Natural killer cell (primary cell): Measurements from ENCODE around the gene MUSK. TPM values are rescaled to one million over a fixed set of nuclear protein-coding genes. Genes with fewer than 3 reads are reported as not detected.
"Not testable (repeated sequence)": the region's sequence is repeated elsewhere in the genome, so short reads cannot be mapped to it uniquely, and the experiment has no call there.

Experiments
- ATAC-seq, 3 donors: fragments of 150-1000 bp in 2 of 3; fragments of 200-7000 bp in 1 of 3; cut with Tn5 transposase; 1 replicate in 1 of 3; 2 replicates in 2 of 3; pipeline ENCODE4 v1.10.0; 2021; ENCODE audit warnings: mild to moderate bottlenecking in 2 of 3, moderate library complexity in 2 of 3
- DNase-seq, 2 donors: peaks; one replicate each; pipeline versions ENCODE4 v3.0.0 to v3.0.0-alpha.2; 2013 to 2021; ENCODE audit warnings: mixed read lengths in 1 of 2
- H3K27ac ChIP-seq: one replicate; pipeline ENCODE4 v1.5.1; 2013; ENCODE audit warnings: mild to moderate bottlenecking, low read length
- H3K27me3 ChIP-seq: one replicate; pipeline ENCODE4 v1.6.1; 2013; ENCODE audit warnings: low read length; ENCODE audit not compliant: control insufficient read depth, insufficient read depth
- H3K36me3 ChIP-seq: one replicate; pipeline ENCODE4 v1.6.1; 2013; ENCODE audit warnings: low read length; ENCODE audit not compliant: control insufficient read depth, insufficient read depth
- H3K4me1 ChIP-seq: one replicate; pipeline ENCODE4 v1.6.1; 2013; ENCODE audit warnings: low read length; ENCODE audit not compliant: control insufficient read depth, insufficient read depth
- H3K4me3 ChIP-seq: one replicate; pipeline ENCODE4 v1.5.1; 2013; ENCODE audit warnings: low read length
- H3K9me3 ChIP-seq: one replicate; pipeline ENCODE4 v1.6.1; 2013; ENCODE audit warnings: low read length; ENCODE audit not compliant: control insufficient read depth, insufficient read depth
- H3K27ac Mint-ChIP-seq, 2 donors: one replicate each; pipeline ENCODE4 v1.8.0; 2022; ENCODE audit warnings: mild to moderate bottlenecking in 2 of 2, mixed read lengths in 2 of 2, moderate library complexity in 1 of 2
- H3K27me3 Mint-ChIP-seq, 2 donors: one replicate each; pipeline ENCODE4 v1.8.0; 2022; ENCODE audit warnings: low read depth in 2 of 2, mixed read lengths in 2 of 2
- H3K36me3 Mint-ChIP-seq: one replicate; pipeline ENCODE4 v1.8.0; 2022; ENCODE audit warnings: mixed read lengths
- H3K4me1 Mint-ChIP-seq, 2 donors: one replicate each; pipeline ENCODE4 v1.8.0; 2022; ENCODE audit warnings: mixed read lengths in 2 of 2
- H3K4me3 Mint-ChIP-seq: one replicate; pipeline ENCODE4 v1.8.0; 2022; ENCODE audit warnings: mild to moderate bottlenecking, moderate library complexity, mixed read lengths
- H3K9me3 Mint-ChIP-seq, 2 donors: one replicate each; pipeline ENCODE4 v1.8.0; 2022; ENCODE audit warnings: mixed read lengths in 2 of 2
- WGBS: methylation state at CpG from one replicate; pipeline ENCODE4 v1.1.7; 2013; ENCODE audit warnings: missing lambda C conversion rate; ENCODE audit not compliant: insufficient coverage; 5-methylcytosine and 5-hydroxymethylcytosine counted together
- intact Hi-C: fragments of 100-400 bp; cut with micrococcal nuclease; formaldehyde crosslinking; loops from one replicate; pipeline ENCODE4 v1.14.2; 2022
- total RNA-seq, 4 donors: library from RNA; stranded (reverse); fragments of 120-200 nt in 1 of 4; gene quantifications; one replicate each; pipeline versions ENCODE4 v1.2.3 to v1.2.4, GENCODE V29; 2013 to 2022
- TF ChIP-seq, protein P1 (sequence below): fragments of 200-600 bp; IDR thresholded peaks from one replicate; pipeline ENCODE4 v1.8.0; 2022; ENCODE audit warnings: antibody characterized with exemption

Gene MUSK
- total RNA-seq, 3 donors from 2014 or later (not counting 1 experiment from before 2014, with no cell fraction given): not detected

DNA sequence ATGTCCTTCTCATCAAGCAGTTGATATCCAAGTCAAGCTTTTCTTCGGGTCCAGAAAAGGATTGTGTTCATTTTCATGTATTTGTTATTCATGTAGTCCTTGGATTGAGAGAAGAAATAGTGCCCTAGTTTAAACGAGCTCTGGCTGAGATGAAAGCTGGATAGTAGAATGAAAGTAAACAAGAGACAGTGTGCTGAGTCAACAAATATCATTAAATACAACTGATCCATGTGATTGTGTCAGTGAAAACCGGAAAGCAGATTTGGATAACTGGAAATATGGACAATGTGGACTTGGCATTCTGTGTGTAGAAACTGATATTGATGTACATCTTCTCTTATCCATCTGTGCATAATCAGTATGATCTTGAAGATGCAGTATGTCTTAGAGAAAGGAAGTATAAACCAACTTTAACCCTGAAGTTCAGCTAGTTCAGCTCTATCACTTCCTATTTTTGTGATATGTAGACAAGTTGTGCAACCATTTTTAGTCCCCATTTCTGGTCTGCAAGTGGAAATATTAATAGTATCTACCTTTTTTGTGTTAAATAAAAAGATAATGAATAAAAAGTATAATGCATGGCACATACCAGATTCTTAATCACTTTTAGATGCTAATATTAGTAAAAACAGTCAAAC is 4.4 kb downstream of the MUSK start:
- no peak overlapping the region for H3K4me3 ChIP-seq
- TF ChIP-seq, protein P1, sequence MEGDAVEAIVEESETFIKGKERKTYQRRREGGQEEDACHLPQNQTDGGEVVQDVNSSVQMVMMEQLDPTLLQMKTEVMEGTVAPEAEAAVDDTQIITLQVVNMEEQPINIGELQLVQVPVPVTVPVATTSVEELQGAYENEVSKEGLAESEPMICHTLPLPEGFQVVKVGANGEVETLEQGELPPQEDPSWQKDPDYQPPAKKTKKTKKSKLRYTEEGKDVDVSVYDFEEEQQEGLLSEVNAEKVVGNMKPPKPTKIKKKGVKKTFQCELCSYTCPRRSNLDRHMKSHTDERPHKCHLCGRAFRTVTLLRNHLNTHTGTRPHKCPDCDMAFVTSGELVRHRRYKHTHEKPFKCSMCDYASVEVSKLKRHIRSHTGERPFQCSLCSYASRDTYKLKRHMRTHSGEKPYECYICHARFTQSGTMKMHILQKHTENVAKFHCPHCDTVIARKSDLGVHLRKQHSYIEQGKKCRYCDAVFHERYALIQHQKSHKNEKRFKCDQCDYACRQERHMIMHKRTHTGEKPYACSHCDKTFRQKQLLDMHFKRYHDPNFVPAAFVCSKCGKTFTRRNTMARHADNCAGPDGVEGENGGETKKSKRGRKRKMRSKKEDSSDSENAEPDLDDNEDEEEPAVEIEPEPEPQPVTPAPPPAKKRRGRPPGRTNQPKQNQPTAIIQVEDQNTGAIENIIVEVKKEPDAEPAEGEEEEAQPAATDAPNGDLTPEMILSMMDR: no peak
- ATAC-seq (no peak), DNase-seq (no peak)
- H3K27me3 Mint-ChIP-seq: no peaks in the 10 kb centered on the region
- peaks cover 10 to 11% of the 10 kb centered on the region in 2 donors for H3K9me3 Mint-ChIP-seq
- no peaks in the 10 kb centered on the region for H3K9me3 ChIP-seq
- H3K4me1 ChIP-seq: no peaks in the 10 kb centered on the region
- intact Hi-C loops: no loop called here
- no peak overlapping the region for H3K27ac Mint-ChIP-seq
- H3K36me3 Mint-ChIP-seq: no peaks in the 10 kb centered on the region
- no peaks in the 10 kb centered on the region for H3K36me3 ChIP-seq
- H3K27me3 ChIP-seq: no peaks in the 10 kb centered on the region
- H3K27ac ChIP-seq: no peak overlapping the region
- WGBS: 82% methylated on average over 2 of the region's 3 CpGs
- H3K4me1 Mint-ChIP-seq: no peaks in the 10 kb centered on the region
- H3K4me3 Mint-ChIP-seq: no peak overlapping the region

DNA sequence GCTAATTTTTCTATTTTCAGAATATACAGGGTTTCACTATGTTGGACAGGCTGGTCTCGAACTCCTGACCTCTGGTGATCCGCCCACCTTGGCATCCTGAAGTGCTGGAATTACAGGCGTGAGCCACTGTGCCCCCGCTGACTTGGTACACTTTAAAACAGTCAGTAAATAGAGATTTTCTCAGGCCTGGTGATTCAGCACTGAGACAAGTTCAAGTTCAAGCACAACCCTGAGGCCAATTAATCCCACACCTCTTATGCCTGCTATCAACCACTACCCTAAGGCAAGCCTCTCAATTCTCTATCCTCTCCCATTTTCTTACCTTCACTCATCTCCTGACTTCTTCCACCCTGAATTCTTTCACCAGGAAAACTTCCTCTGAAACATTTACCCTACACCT is 18.9 kb downstream of the MUSK start:
- no peak overlapping the region for H3K4me3 ChIP-seq
- no peak for ATAC-seq
- no peaks in the 10 kb centered on the region for H3K36me3 ChIP-seq
- H3K27ac Mint-ChIP-seq: no peak overlapping the region
- H3K9me3 ChIP-seq: no peaks in the 10 kb centered on the region
- no peaks in the 10 kb centered on the region for H3K36me3 Mint-ChIP-seq
- no peaks in the 10 kb centered on the region for H3K27me3 ChIP-seq
- no peaks in the 10 kb centered on the region for H3K27me3 Mint-ChIP-seq
- TF ChIP-seq, protein P1: no peak
- H3K27ac ChIP-seq: no peak overlapping the region
- H3K4me1 ChIP-seq: no peaks in the 10 kb centered on the region
- intact Hi-C loops: no loop called here
- peaks cover 7 to 9% of the 10 kb centered on the region in 2 donors for H3K9me3 Mint-ChIP-seq
- no peak for DNase-seq
- WGBS: 94% methylated on average over 4 of the region's 4 CpGs
- no peak overlapping the region for H3K4me3 Mint-ChIP-seq
- H3K4me1 Mint-ChIP-seq: no peaks in the 10 kb centered on the region

DNA sequence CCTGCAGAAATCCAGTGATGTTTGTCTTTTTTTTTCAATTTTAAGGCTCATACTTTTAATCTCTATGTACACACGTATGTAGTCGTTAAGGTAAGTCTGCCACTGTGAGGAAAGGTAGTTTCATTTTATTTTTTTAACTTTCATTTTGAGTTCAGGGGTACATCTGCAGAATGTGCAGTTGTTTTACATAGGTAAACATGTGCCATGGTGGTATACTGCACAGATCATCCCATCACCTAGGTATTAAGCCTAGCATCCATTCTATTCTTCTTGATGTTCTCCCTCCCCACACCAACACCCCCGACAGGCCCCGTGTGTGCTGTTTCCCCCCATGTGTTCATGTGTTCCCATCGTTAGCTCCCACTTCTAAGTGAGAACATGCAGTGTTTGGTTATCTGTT is 19.7 kb downstream of the MUSK start:
- H3K27me3 Mint-ChIP-seq: no peaks in the 10 kb centered on the region
- TF ChIP-seq, protein P1: no peak
- WGBS: 100% methylated on average over 3 of the region's 5 CpGs

DNA sequence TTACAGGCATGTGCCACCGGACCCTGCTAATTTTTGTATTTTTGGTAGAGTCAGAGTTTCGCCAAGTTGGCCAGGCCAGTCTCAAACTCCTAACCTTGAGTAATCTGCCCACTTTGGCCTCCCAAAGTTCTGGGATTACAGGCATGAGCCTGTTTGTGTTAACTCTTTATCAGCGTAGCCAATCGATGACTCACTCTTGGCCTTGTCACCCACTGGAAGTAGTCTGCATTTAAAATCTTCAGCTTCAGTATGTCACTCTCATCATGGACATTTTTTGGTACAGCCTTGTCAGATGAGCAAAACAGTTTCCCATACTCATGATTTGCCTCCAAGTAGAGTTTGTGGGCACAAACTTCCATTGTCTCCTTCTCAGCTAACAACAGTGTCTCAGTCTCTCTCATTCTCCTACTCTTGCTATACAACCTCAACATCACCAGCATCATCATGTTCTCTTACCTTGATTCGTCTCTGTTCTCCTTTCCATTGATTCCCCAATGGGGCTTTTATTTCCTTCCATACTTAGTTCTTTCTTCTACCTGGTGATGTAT is 22.5 kb downstream of the MUSK start:
- intact Hi-C loops: no loop called here
- H3K27me3 ChIP-seq: no peaks in the 10 kb centered on the region
- H3K4me3 ChIP-seq: no peak overlapping the region
- H3K27me3 Mint-ChIP-seq: no peaks in the 10 kb centered on the region
- TF ChIP-seq, protein P1: no peak
- H3K9me3 Mint-ChIP-seq: peaks cover 2 to 3% of the 10 kb centered on the region in 2 donors
- no peaks in the 10 kb centered on the region for H3K4me1 ChIP-seq
- no peaks in the 10 kb centered on the region for H3K4me1 Mint-ChIP-seq
- no peaks in the 10 kb centered on the region for H3K9me3 ChIP-seq
- DNase-seq: no peak
- H3K36me3 Mint-ChIP-seq: no peaks in the 10 kb centered on the region
- no peak for ATAC-seq
- H3K36me3 ChIP-seq: no peaks in the 10 kb centered on the region
- WGBS: 93% methylated on average over 5 of the region's 5 CpGs
- H3K27ac Mint-ChIP-seq: no peak overlapping the region
- H3K27ac ChIP-seq: no peak overlapping the region
- no peak overlapping the region for H3K4me3 Mint-ChIP-seq

More for the DNA sequence above, 19.7 kb downstream of the MUSK start:
- DNase-seq: no peak
- no peak overlapping the region for H3K27ac Mint-ChIP-seq
- Histone ChIP-seq H3K27ac (no peak overlapping the region), H3K4me1 (no peaks in the 10 kb centered on the region), H3K36me3 (no peaks in the 10 kb centered on the region), H3K27me3 (no peaks in the 10 kb centered on the region), H3K4me3 (no peak overlapping the region), H3K9me3 (no peaks in the 10 kb centered on the region)
- no peaks in the 10 kb centered on the region for H3K36me3 Mint-ChIP-seq
- peaks cover 5 to 6% of the 10 kb centered on the region in 2 donors for H3K9me3 Mint-ChIP-seq
- H3K4me3 Mint-ChIP-seq: no peak overlapping the region
- no peaks in the 10 kb centered on the region for H3K4me1 Mint-ChIP-seq
- intact Hi-C loops: no loop called here
- ATAC-seq: no peak

DNA sequence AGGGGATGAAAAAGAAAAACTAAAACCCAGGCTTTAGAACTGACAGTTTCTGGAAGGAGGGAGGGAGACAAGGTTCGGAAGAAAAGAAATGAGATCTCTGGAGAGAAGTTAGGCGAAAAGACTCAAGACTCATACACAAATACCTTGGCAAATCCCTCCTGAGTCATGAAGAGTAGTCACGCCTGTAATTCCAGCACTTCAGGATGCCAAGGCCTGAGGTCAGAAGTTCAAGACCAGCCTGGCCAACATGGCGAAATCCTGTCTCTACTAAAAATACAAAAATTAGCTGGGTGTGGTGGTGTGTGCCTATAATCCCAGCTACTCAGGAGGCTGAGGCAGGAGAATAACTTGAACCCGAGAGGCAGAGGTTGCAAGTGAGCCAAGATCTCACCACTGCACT is 27.3 kb downstream of the MUSK start:
- H3K27ac Mint-ChIP-seq, intact Hi-C loops, H3K4me1 Mint-ChIP-seq, H3K36me3 Mint-ChIP-seq, H3K4me3 Mint-ChIP-seq, H3K4me1 ChIP-seq, H3K9me3 Mint-ChIP-seq, H3K27me3 Mint-ChIP-seq, H3K36me3 ChIP-seq, ATAC-seq, H3K27ac ChIP-seq, DNase-seq, H3K4me3 ChIP-seq, H3K9me3 ChIP-seq, H3K27me3 ChIP-seq: not testable (repeated sequence)
- 89% methylated on average over 4 of the region's 5 CpGs for WGBS
